ENCODE measurements around the gene LTBR.

DNA sequence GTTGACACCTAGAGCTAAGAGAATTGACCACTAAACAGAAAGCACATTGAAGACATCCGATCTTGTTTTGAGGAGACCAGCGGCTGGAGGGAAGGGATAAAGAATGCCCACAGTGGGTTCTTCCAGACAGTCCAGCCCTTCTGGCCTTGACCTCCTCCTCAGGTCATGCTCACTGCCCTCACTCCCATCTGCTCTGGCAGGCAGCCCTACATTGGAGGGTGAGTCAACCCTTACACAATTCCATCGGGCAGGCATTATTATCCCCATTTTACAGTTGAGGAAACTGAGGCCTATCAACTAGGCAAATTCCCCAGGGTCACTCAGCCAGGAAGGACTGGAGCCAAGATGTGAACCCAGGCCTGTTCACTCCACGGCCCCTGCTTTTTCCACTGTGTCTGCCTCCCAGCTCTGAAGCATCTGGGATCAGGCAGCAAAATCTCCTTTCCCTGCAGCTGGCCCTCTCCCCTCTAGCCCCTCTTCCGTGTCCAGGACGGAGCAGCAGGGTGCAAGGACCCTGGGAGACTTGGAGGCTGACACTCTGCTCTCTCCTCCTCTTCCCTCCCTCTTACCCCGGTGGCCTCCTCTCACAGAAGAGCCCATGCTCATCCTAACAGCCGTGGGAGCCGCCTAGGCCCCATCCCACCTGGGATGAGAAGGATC is 13.9 kb upstream of the LTBR start:
- TF ChIP-seq, protein P1, sequence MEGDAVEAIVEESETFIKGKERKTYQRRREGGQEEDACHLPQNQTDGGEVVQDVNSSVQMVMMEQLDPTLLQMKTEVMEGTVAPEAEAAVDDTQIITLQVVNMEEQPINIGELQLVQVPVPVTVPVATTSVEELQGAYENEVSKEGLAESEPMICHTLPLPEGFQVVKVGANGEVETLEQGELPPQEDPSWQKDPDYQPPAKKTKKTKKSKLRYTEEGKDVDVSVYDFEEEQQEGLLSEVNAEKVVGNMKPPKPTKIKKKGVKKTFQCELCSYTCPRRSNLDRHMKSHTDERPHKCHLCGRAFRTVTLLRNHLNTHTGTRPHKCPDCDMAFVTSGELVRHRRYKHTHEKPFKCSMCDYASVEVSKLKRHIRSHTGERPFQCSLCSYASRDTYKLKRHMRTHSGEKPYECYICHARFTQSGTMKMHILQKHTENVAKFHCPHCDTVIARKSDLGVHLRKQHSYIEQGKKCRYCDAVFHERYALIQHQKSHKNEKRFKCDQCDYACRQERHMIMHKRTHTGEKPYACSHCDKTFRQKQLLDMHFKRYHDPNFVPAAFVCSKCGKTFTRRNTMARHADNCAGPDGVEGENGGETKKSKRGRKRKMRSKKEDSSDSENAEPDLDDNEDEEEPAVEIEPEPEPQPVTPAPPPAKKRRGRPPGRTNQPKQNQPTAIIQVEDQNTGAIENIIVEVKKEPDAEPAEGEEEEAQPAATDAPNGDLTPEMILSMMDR (IDR thresholded peaks at IDR 0.05): no peak
- no peak for TF ChIP-seq POLR2A (IDR thresholded peaks at IDR 0.05)
